ENCODE data around the gene ZNF787. TPM values are rescaled to one million over a fixed set of nuclear protein-coding genes. Genes with fewer than 3 reads are reported as not detected.

The ZNF787 gene
- total and polyA plus RNA-seq, 2 of the 13 experiments (the other 11 are each of a cell fraction or from before 2014, with no cell fraction given): 15.1 to 42.8 TPM

GRCh38 chr19:56170261-56170660 lies 49.2 kb upstream of the ZNF787 start (continued):
- 0 out of 2 replicates have a peak, but pooled peaks have one; percentile 31 for TF ChIP-seq ZBTB4 (CRISPR knock-in tag; IDR thresholded peaks at IDR 0.05; ENCODE audit: borderline replicate concordance)
- TF ChIP-seq ZNF704 (CRISPR knock-in tag; IDR thresholded peaks at IDR 0.05; ENCODE audit: borderline replicate concordance): no peak
- no peak for TF ChIP-seq RBAK (CRISPR knock-in tag; IDR thresholded peaks at IDR 0.05)
- TF ChIP-seq, protein P1, sequence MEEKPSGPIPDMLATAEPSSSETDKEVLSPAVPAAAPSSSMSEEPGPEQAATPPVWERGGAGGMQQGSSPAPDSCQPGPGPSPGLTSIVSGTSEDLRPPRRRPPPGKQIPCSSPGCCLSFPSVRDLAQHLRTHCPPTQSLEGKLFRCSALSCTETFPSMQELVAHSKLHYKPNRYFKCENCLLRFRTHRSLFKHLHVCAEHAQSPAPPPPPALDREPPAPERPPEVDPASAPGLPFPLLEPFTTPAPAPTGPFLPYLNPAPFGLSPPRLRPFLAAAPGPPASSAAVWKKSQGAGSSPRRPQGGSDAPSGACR (CRISPR knock-in tag; IDR thresholded peaks at IDR 0.05): no peak
- TF ChIP-seq, protein P2, sequence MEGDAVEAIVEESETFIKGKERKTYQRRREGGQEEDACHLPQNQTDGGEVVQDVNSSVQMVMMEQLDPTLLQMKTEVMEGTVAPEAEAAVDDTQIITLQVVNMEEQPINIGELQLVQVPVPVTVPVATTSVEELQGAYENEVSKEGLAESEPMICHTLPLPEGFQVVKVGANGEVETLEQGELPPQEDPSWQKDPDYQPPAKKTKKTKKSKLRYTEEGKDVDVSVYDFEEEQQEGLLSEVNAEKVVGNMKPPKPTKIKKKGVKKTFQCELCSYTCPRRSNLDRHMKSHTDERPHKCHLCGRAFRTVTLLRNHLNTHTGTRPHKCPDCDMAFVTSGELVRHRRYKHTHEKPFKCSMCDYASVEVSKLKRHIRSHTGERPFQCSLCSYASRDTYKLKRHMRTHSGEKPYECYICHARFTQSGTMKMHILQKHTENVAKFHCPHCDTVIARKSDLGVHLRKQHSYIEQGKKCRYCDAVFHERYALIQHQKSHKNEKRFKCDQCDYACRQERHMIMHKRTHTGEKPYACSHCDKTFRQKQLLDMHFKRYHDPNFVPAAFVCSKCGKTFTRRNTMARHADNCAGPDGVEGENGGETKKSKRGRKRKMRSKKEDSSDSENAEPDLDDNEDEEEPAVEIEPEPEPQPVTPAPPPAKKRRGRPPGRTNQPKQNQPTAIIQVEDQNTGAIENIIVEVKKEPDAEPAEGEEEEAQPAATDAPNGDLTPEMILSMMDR (CRISPR knock-in tag; IDR thresholded peaks at IDR 0.05): 0 out of 2 replicates have a peak, but pooled peaks have one; percentile 3
- no peak; the same call in 1 of the 2 replicates for TF ChIP-seq MZF1 (CRISPR knock-in tag; IDR thresholded peaks at IDR 0.05; ENCODE audit: borderline replicate concordance)
- TF ChIP-seq BRF2 (CRISPR knock-in tag; IDR thresholded peaks at IDR 0.05): no peak
- no peak; the same call in 1 of the 2 replicates for TF ChIP-seq CHD2 (IDR thresholded peaks at IDR 0.05; ENCODE audit: low read depth, low read length)
- TF ChIP-seq, protein P3, sequence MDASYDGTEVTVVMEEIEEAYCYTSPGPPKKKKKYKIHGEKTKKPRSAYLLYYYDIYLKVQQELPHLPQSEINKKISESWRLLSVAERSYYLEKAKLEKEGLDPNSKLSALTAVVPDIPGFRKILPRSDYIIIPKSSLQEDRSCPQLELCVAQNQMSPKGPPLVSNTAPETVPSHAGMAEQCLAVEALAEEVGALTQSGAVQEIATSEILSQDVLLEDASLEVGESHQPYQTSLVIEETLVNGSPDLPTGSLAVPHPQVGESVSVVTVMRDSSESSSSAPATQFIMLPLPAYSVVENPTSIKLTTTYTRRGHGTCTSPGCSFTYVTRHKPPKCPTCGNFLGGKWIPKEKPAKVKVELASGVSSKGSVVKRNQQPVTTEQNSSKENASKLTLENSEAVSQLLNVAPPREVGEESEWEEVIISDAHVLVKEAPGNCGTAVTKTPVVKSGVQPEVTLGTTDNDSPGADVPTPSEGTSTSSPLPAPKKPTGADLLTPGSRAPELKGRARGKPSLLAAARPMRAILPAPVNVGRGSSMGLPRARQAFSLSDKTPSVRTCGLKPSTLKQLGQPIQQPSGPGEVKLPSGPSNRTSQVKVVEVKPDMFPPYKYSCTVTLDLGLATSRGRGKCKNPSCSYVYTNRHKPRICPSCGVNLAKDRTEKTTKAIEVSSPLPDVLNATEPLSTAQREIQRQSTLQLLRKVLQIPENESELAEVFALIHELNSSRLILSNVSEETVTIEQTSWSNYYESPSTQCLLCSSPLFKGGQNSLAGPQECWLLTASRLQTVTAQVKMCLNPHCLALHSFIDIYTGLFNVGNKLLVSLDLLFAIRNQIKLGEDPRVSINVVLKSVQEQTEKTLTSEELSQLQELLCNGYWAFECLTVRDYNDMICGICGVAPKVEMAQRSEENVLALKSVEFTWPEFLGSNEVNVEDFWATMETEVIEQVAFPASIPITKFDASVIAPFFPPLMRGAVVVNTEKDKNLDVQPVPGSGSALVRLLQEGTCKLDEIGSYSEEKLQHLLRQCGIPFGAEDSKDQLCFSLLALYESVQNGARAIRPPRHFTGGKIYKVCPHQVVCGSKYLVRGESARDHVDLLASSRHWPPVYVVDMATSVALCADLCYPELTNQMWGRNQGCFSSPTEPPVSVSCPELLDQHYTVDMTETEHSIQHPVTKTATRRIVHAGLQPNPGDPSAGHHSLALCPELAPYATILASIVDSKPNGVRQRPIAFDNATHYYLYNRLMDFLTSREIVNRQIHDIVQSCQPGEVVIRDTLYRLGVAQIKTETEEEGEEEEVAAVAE (CRISPR knock-in tag; IDR thresholded peaks at IDR 0.05; ENCODE audit: borderline replicate concordance): peak; percentile 54; the same call in 1 of the 2 replicates
- TF ChIP-seq ZNF317 (CRISPR knock-in tag; IDR thresholded peaks at IDR 0.05): peak; percentile 33; the same call in 1 of the 2 replicates
- TF ChIP-seq, protein P4, sequence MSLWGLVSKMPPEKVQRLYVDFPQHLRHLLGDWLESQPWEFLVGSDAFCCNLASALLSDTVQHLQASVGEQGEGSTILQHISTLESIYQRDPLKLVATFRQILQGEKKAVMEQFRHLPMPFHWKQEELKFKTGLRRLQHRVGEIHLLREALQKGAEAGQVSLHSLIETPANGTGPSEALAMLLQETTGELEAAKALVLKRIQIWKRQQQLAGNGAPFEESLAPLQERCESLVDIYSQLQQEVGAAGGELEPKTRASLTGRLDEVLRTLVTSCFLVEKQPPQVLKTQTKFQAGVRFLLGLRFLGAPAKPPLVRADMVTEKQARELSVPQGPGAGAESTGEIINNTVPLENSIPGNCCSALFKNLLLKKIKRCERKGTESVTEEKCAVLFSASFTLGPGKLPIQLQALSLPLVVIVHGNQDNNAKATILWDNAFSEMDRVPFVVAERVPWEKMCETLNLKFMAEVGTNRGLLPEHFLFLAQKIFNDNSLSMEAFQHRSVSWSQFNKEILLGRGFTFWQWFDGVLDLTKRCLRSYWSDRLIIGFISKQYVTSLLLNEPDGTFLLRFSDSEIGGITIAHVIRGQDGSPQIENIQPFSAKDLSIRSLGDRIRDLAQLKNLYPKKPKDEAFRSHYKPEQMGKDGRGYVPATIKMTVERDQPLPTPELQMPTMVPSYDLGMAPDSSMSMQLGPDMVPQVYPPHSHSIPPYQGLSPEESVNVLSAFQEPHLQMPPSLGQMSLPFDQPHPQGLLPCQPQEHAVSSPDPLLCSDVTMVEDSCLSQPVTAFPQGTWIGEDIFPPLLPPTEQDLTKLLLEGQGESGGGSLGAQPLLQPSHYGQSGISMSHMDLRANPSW (CRISPR knock-in tag; IDR thresholded peaks at IDR 0.05; ENCODE audit: borderline replicate concordance): no peak
- TF ChIP-seq ZNF75D (CRISPR knock-in tag; IDR thresholded peaks at IDR 0.05; ENCODE audit: borderline replicate concordance): no peak

Measured in HepG2 (cell line).